ENCODE data around the gene REEP5.
"Not testable (repeated sequence)": the region's sequence is repeated elsewhere in the genome, so short reads cannot be mapped to it uniquely, and the experiment has no call there.

REEP5 gene

DNA sequence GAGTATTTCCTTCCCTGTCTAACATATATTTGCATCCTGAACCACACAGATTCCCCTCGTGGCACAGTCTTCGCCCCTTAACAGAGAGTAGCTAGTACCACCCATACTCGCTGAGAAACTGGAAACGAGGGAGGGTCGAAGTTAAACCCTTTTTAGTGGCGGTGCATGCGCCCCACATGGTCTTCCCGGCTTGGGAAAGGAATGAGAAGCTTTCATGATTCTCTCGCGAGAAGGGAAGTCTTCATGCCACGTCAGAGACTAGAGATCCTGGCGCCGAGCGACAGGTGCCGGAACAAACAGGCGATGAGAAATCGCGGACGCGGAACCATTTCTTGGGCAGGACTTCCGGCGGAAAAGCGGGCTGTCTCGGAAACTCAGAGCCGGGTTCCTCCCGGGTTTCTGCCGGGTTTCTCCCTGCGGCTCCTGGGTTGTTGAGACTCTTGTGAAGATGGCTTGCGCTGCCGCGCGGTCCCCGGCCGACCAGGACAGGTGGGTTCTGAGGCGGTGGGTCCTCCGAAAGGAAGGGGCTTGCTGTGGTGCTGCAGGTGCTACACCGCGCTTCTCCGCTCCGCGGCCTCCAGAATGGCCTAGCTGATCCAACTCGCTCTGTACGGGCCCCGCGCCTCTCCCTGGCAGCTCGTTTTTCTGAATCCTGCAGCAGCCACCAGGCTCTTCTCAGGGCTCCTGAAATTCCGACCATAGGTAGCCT, 60.9 kb downstream of the REEP5 start, which contains the start of gene SRP19:
Gene SRP19 (plus strand): TSS at position 359 of the 709 bp plus-strand sequence. CDS start 90 bp downstream, at position 449.
- H3K4me3 ChIP-seq (ENCODE audit: control insufficient read depth, low read depth, low read length): peak within 1 kb of the TSS; percentile 85
- DNase-seq (ENCODE audit: low read depth): peak; percentile 91
- TF ChIP-seq, protein P1, sequence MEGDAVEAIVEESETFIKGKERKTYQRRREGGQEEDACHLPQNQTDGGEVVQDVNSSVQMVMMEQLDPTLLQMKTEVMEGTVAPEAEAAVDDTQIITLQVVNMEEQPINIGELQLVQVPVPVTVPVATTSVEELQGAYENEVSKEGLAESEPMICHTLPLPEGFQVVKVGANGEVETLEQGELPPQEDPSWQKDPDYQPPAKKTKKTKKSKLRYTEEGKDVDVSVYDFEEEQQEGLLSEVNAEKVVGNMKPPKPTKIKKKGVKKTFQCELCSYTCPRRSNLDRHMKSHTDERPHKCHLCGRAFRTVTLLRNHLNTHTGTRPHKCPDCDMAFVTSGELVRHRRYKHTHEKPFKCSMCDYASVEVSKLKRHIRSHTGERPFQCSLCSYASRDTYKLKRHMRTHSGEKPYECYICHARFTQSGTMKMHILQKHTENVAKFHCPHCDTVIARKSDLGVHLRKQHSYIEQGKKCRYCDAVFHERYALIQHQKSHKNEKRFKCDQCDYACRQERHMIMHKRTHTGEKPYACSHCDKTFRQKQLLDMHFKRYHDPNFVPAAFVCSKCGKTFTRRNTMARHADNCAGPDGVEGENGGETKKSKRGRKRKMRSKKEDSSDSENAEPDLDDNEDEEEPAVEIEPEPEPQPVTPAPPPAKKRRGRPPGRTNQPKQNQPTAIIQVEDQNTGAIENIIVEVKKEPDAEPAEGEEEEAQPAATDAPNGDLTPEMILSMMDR (IDR thresholded peaks at IDR 0.05; ENCODE audit: control insufficient read depth, insufficient read depth, low read depth, low read length, missing control alignments): no peak

DNA sequence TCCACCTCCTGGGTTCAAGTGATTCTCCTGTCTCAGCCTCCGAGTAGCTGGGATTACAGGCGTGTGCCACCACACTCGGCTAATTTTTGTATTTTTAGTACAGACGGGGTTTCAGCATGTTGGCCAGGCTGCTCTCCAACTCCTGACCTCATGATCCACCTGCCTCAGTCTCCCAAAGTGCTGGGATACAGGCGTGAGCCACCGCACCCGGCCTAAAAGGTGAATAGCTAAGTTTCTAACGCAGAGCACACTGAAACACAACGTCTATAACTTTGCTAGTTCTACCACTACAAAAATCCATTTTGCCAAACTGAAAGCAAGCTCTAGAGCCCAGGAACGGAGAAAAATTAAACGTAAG, 61.5 kb downstream of the REEP5 start:
- H3K4me3 ChIP-seq (ENCODE audit: control insufficient read depth, low read depth, low read length): peak overlapping the region; percentile 85
- DNase-seq (ENCODE audit: low read depth): not testable (repeated sequence)

DNA sequence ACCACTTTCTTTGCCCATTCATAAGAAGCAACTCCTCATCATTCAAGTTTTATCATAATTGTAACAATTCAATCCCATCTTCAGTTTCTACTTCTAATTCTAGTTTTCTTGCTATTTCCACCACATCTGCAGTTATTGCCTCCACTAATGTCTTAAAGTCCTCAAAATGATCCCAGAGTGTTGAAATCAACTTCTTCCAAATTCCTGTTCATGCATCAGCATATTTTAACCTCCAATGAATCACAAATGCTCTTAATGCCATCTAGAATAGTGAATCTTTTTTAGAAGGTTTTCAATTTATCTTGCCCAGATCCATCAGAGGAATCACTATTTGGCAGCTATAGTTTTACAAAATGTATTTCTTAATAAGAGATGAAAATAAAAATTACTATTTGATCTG, 64.2 kb downstream of the REEP5 start:
- no peak overlapping the region for H3K4me3 ChIP-seq (ENCODE audit: control insufficient read depth, low read depth, low read length)
- DNase-seq (ENCODE audit: low read depth): peak; percentile 4
- TF ChIP-seq, protein P1 (IDR thresholded peaks at IDR 0.05; ENCODE audit: control insufficient read depth, insufficient read depth, low read depth, low read length, missing control alignments): no peak

DNA sequence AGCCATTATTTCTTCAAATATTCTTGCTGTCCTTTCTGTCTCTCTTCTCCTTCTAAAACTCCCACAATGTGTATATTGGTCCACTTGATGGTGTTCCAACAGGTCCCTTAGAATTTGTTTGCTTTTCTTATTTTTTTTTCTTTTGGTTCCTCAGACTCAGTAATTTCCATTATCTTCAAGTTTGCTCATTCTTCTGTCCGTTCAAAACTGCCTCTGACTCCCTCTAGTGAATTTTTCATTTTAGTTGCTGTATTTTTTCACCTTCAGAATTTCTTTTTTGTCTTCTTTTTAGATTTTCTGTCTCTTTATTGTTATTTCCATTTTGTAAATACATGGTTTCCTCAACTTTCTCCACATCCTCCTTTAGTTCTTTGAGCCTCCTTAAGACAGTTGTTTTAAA, 67.4 kb downstream of the REEP5 start:
- no peak overlapping the region for H3K4me3 ChIP-seq (ENCODE audit: control insufficient read depth, low read depth, low read length)
- TF ChIP-seq, protein P1 (IDR thresholded peaks at IDR 0.05; ENCODE audit: control insufficient read depth, insufficient read depth, low read depth, low read length, missing control alignments): no peak
- no peak for DNase-seq (ENCODE audit: low read depth)

DNA sequence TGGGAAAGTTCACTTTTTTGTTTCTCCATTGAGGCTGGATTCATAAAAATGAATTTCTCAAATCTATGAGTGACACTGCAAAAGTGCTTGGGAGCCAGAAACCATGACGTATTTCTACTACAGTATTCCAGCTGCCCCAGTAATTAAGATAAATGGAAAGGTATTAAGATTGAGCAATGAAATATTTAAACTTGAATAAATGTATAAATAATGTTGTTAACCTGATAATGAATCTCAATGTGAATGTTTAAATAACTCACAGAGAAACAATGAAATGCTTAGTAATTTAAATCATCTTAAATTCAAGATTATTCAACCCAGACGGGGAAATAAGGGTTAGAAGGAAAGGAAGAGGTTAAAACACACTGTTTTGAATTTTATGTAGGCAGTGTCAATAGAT, 72.1 kb downstream of the REEP5 start:
- H3K4me3 ChIP-seq (ENCODE audit: control insufficient read depth, low read depth, low read length): no peak overlapping the region
- TF ChIP-seq, protein P1 (IDR thresholded peaks at IDR 0.05; ENCODE audit: control insufficient read depth, insufficient read depth, low read depth, low read length, missing control alignments): no peak
- no peak for DNase-seq (ENCODE audit: low read depth)

DNA sequence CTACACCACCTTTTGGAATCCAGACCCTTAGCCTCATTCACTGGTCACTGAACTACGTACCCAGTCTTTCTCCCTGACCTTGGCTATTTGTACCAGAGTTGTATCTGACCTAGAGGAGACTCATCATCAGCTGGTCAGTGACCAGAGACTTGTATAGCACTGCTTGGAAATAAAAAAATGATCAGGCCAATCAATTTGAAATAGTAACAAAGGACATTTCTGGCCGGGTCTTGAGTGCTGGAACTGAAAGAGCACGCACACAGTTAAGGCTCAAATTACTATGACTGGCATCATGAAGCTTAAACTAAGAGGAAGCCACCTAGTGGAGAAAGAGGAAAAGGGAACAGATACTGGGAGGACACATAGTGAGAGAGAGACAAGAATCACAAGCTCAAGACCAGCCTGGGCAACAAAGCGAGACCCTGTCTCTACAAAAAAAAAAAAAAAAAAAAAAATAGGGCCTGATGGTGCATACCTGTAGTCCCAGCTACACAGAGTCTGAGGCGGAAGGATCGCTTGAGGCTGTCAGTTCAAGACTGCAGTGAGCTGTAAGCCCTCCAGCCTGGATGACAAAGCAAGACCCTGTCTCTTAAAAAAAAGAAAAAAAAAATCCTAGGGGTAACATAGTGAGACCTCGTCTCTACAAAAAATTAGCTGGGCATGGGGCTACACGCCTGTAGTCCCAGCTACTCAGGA, 73.8 kb downstream of the REEP5 start:
- TF ChIP-seq, protein P1 (IDR thresholded peaks at IDR 0.05; ENCODE audit: control insufficient read depth, insufficient read depth, low read depth, low read length, missing control alignments): peak; percentile 72
- no peak overlapping the region for H3K4me3 ChIP-seq (ENCODE audit: control insufficient read depth, low read depth, low read length)
- peak; percentile 27 for DNase-seq (ENCODE audit: low read depth)

DNA sequence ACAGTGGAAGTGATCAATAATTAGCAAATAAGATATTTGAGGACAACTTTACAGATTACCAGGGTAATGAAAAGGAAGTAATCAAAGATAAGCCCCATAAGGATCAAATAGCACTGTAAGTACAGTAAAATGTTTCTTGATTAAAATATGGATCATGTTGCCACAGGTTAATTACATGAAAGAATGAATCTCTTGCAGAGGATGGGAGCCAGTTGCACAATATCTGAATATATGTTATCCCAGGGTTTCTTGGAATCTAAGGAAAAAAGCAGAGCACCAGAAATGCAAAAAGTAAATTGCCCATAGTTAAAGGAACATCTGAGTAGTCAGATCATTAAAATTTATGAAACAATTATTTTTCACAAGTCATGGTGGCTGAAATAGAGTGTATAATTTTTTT, 74.7 kb downstream of the REEP5 start:
- TF ChIP-seq, protein P1 (IDR thresholded peaks at IDR 0.05; ENCODE audit: control insufficient read depth, insufficient read depth, low read depth, low read length, missing control alignments): no peak
- H3K4me3 ChIP-seq (ENCODE audit: control insufficient read depth, low read depth, low read length): no peak overlapping the region
- no peak for DNase-seq (ENCODE audit: low read depth)

Data from AG09309 (cell line).